Ramos (cell line): ENCODE data around the gene LOXL4.

Experiments used
- in situ Hi-C: fragments of 300-500 bp; cut with MboI; formaldehyde crosslinking; loops from one replicate; pipeline ENCODE4 v1.14.3; 2022; ENCODE audit warnings: low sequenced_read_pairs; ENCODE audit not compliant: unreplicated experiment

LOXL4 gene

GRCh38 chr10:98205351-98205750 is 62.6 kb downstream of the LOXL4 start:
- in situ Hi-C loops, result no loop called here

GRCh38 chr10:98202378-98202777 is 65.6 kb downstream of the LOXL4 start:
- in situ Hi-C loops, result no loop called here

- in situ Hi-C loops, result no loop called here
Measured at GRCh38 chr10:98201760-98202159, 66.2 kb downstream of the LOXL4 start.
